Measurements from ENCODE around the gene NSDHL.
"Not testable (repeated sequence)": the region's sequence is repeated elsewhere in the genome, so short reads cannot be mapped to it uniquely, and the experiment has no call there.

Gene NSDHL

DNA sequence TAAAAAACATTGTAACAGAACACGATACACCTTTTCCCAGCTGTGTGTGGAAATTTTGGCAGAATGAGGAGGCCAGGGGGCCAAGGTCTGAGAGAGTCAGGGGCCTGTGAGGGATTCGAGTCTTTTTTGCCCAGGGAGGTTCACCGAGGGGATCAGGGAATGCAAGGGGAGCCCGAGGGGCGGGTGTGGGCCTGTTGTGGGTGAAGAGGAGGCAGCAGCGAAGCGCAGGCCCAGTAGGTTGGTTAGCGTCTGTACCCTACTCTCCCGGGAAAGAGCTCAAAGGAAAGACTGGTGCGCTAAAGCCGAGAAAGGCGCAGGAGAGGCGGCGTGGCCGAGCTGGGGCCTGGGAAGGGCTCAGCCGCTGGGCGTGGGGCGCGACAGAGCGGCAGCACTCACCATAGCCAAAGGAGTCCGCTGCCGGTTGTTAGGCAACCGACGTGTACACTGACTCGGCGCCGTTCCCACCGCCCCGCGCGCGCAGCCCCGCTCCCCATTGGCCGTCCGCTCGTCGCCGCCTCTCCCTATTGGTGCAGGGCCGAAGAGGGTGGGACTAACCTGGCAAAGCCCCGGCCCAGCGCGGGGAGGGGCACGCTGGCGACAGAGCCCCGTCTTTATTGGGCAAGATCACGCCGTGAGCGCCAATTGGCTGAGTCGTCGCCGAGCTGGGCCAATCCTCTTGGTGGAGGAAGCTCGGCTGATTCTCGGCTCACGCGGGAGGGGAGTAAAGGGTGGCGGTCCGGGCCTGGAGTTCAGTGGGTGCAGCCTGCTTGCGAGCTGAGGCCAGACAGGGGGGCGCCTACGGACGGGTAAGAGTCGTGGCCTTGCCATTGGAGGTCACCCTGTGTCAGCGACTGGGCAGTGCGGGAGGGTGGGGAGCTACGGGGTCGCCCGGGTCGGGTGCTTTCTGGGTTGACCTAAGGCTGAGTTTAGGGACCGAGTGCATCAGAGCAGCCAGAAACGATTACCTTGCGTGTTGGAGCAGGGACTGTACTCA, at the start of gene NSDHL, which contains the start of gene CETN2:
Gene NSDHL, plus strand, starts transcription at position 752 of the 994 bp plus-strand sequence. CDS start 15,262 bp downstream, outside the sequence.
Gene CETN2, minus strand, starts transcription at position 446 of the 994 bp plus-strand sequence. Its CDS starts 47 bp downstream, at position 399.
- peak; percentile 96 for DNase-seq (ENCODE audit: low read depth)
- TF ChIP-seq, protein P1, sequence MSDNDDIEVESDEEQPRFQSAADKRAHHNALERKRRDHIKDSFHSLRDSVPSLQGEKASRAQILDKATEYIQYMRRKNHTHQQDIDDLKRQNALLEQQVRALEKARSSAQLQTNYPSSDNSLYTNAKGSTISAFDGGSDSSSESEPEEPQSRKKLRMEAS (IDR thresholded peaks at IDR 0.05; ENCODE audit: low read depth, low read length) = 0 out of 2 replicates have a peak, but pooled peaks have one; percentile 4
- peak; percentile 44; the same call in 1 of the 2 replicates for TF ChIP-seq MYC (IDR thresholded peaks at IDR 0.05; ENCODE audit: low read depth, low read length)
- TF ChIP-seq, protein P2, sequence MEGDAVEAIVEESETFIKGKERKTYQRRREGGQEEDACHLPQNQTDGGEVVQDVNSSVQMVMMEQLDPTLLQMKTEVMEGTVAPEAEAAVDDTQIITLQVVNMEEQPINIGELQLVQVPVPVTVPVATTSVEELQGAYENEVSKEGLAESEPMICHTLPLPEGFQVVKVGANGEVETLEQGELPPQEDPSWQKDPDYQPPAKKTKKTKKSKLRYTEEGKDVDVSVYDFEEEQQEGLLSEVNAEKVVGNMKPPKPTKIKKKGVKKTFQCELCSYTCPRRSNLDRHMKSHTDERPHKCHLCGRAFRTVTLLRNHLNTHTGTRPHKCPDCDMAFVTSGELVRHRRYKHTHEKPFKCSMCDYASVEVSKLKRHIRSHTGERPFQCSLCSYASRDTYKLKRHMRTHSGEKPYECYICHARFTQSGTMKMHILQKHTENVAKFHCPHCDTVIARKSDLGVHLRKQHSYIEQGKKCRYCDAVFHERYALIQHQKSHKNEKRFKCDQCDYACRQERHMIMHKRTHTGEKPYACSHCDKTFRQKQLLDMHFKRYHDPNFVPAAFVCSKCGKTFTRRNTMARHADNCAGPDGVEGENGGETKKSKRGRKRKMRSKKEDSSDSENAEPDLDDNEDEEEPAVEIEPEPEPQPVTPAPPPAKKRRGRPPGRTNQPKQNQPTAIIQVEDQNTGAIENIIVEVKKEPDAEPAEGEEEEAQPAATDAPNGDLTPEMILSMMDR (IDR thresholded peaks at IDR 0.05; ENCODE audit: low read depth, low read length) = no peak
- peak; percentile 60 for TF ChIP-seq POLR2A (IDR thresholded peaks at IDR 0.05; ENCODE audit: extremely low read depth, insufficient read length)
- peak within 1 kb of the TSS; percentile 87 for H3K4me3 ChIP-seq (ENCODE audit: low read depth, low read length)

DNA sequence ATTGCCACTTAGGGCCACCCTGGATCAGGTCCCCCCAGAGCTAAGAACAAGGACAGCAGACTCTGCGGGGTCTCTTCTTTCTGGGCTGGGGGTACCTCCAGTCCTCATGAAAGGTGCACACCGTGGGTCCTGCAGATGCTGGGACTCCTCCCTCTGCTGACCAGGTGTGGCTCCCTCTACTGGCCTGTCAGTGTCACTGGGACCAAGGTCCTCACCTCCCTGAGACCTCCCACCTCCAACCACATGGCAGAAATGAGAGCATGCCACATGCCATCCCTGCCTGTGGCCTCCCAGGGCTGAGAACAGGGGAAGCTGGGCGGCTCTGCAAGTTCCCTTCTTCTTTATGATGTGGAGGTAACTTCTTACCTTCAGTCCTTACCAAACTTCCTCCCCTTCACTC, 43.8 kb upstream of the NSDHL start:
- not testable (repeated sequence) for H3K4me3 ChIP-seq (ENCODE audit: low read depth, low read length); DNase-seq (ENCODE audit: low read depth)

DNA sequence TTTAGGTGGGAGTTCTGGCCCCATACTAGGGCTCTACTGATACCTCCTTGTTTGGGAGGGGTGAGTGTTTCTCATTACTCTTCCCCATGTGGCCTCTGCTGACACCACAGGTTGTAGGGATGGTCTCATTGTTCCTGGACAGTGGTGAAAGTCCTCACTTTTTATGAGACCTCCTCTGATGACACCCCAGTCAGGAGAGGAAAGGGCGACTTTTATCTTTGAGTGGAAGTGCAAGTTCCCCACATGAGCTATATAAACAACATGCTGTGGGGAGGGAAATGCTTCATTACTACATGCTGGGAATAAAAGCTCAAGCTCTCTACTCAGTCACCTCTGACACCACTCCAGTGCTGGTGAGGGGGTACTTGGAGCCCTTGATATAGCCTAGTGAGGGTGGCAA, 31.9 kb upstream of the NSDHL start:
- no peak for DNase-seq (ENCODE audit: low read depth)
- TF ChIP-seq, protein P2 (IDR thresholded peaks at IDR 0.05; ENCODE audit: low read depth, low read length) = no peak
- no peak for TF ChIP-seq MYC (IDR thresholded peaks at IDR 0.05; ENCODE audit: low read depth, low read length)
- no peak overlapping the region for H3K4me3 ChIP-seq (ENCODE audit: low read depth, low read length)

DNA sequence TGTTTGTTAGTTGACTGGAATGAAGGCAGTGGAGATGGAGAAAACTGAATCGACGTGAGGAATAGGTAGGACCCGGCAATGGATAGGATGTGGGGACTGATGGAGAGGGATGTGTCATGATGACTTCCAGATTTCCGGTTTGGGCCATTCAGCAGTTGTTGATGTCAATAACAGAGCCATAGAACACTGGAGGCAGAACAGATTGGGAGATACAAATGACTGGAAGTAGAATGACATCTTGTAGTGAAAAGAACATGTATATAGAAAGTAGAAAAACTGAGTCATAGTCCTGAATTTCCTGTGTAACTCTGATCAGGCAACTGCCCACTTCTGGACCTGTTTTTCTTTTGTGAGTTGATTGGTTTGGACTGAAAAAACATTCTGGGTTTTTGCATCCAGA, 24.8 kb upstream of the NSDHL start:
- H3K4me3 ChIP-seq (ENCODE audit: low read depth, low read length) = no peak overlapping the region
- DNase-seq (ENCODE audit: low read depth) = no peak
- TF ChIP-seq MYC (IDR thresholded peaks at IDR 0.05; ENCODE audit: low read depth, low read length) (no peak), POLR2A (IDR thresholded peaks at IDR 0.05; ENCODE audit: extremely low read depth, insufficient read length) (no peak)
- TF ChIP-seq, protein P1 (IDR thresholded peaks at IDR 0.05; ENCODE audit: low read depth, low read length) = no peak
- TF ChIP-seq, protein P2 (IDR thresholded peaks at IDR 0.05; ENCODE audit: low read depth, low read length) = no peak

DNA sequence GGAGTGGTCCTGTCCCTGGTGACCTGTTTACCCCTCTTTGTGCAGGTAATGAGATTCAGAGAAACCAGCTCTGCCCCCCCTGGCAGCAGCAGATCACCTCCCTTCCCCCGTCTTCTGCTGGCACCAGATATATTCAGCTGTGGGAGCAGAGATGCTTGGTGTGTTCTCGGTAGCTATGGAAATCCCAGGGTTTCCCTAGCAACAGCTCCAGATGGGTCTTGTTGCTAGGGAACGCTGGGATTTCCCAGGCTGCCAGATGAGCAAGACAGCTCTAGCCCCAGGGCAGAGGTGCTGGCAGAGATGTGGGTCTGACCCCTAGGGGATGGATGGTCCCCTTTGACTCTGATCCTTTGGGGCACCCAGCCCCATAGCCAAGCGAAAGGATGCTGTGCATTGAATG, 20.5 kb upstream of the NSDHL start:
- H3K4me3 ChIP-seq (ENCODE audit: low read depth, low read length) = no peak overlapping the region
- no peak for DNase-seq (ENCODE audit: low read depth)
- TF ChIP-seq, protein P2 (IDR thresholded peaks at IDR 0.05; ENCODE audit: low read depth, low read length) = no peak
- TF ChIP-seq POLR2A (IDR thresholded peaks at IDR 0.05; ENCODE audit: extremely low read depth, insufficient read length) (no peak), MYC (IDR thresholded peaks at IDR 0.05; ENCODE audit: low read depth, low read length) (no peak)
- TF ChIP-seq, protein P1 (IDR thresholded peaks at IDR 0.05; ENCODE audit: low read depth, low read length) = no peak

DNA sequence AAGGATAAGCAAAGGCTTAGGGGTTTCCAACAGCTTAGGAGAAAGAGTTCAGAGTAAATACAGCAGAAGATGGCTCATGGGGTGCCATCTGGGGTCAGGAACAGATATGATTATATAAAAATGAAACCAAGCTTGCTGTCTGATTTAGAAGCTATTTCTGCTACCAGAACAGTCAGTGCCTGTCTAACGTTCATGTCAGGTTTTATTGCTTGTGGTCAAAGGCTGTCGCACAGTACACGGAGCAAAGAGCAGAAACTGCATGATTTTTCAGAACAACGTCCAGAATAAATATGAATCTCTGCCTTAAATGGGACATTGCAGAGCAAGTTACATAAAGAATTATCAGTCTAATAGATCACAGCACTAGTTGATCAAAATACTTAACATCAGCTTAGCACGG, 17.7 kb upstream of the NSDHL start:
- H3K4me3 ChIP-seq (ENCODE audit: low read depth, low read length) = no peak overlapping the region
- no peak for DNase-seq (ENCODE audit: low read depth)
- TF ChIP-seq, protein P1 (IDR thresholded peaks at IDR 0.05; ENCODE audit: low read depth, low read length) = no peak
- no peak for TF ChIP-seq POLR2A (IDR thresholded peaks at IDR 0.05; ENCODE audit: extremely low read depth, insufficient read length)
- TF ChIP-seq, protein P2 (IDR thresholded peaks at IDR 0.05; ENCODE audit: low read depth, low read length) = no peak
- no peak for TF ChIP-seq MYC (IDR thresholded peaks at IDR 0.05; ENCODE audit: low read depth, low read length)

Data from NB4 (cell line).